CD4-positive, alpha-beta T cell treated with Interleukin-10 for 1 hour (primary cell): Measurements from ENCODE around the gene RCSD1.
A peak's percentile ranks its signal among the peaks of the same experiment; 100 is the strongest.

Experiments used
- DNase-seq: peaks from one replicate; pipeline ENCODE4 v3.0.0-alpha.2; 2020

The RCSD1 gene

GRCh38 chr1:167618789-167619188 lies 11.2 kb upstream of the RCSD1 start:
- DNase-seq, result no peak

GRCh38 chr1:167620002-167620401 lies 10.0 kb upstream of the RCSD1 start:
- DNase-seq, result no peak

- no peak for DNase-seq
These were observed 8.2 kb upstream of the RCSD1 start for GRCh38 chr1:167621780-167622313.

GRCh38 chr1:167623951-167624350 lies 6.1 kb upstream of the RCSD1 start:
- DNase-seq, result no peak

GRCh38 chr1:167625040-167625823 lies 4.8 kb upstream of the RCSD1 start:
- DNase-seq, result no peak

- DNase-seq, result peak; percentile 34
These were observed 2.5 kb upstream of the RCSD1 start for GRCh38 chr1:167627615-167627864.

- DNase-seq, result peak; percentile 84
These were observed 2.0 kb upstream of the RCSD1 start for GRCh38 chr1:167627865-167628641.

- no peak for DNase-seq
These were observed 1.1 kb upstream of the RCSD1 start for GRCh38 chr1:167628741-167629515.

- DNase-seq, result peak; percentile 47
These were observed 745 bp downstream of the RCSD1 start for GRCh38 chr1:167630568-167631385.

- no peak for DNase-seq
These were observed 1.4 kb downstream of the RCSD1 start for GRCh38 chr1:167631386-167631935.

GRCh38 chr1:167631936-167632614 lies 2.0 kb downstream of the RCSD1 start:
- DNase-seq, result peak; percentile 38

- no peak for DNase-seq
These were observed 3.4 kb downstream of the RCSD1 start for GRCh38 chr1:167633258-167633944.

- DNase-seq, result no peak
These were observed 4.4 kb downstream of the RCSD1 start for GRCh38 chr1:167634435-167634834.

- no peak for DNase-seq
These were observed 5.2 kb downstream of the RCSD1 start for GRCh38 chr1:167635156-167635648.

GRCh38 chr1:167635941-167636340 lies 5.9 kb downstream of the RCSD1 start:
- no peak for DNase-seq

- no peak for DNase-seq
These were observed 8.0 kb downstream of the RCSD1 start for GRCh38 chr1:167638064-167638463.

- DNase-seq, result no peak
These were observed 10.0 kb downstream of the RCSD1 start for GRCh38 chr1:167640051-167640450.

- peak; percentile 55 for DNase-seq
These were observed 11.9 kb downstream of the RCSD1 start for GRCh38 chr1:167641786-167642500.

- no peak for DNase-seq
These were observed 12.4 kb downstream of the RCSD1 start for GRCh38 chr1:167642501-167642826.

- no peak for DNase-seq
These were observed 13.4 kb downstream of the RCSD1 start for GRCh38 chr1:167643441-167643840.
